RWPE2 (cell line): Measurements from ENCODE around the gene XDH.

Experiments used
- ATAC-seq: fragments of 200-7000 bp; cut with Tn5 transposase; 3 replicates; pipeline ENCODE4 v1.9.1; 2021; ENCODE audit warnings: low read depth
- DNase-seq: peaks from one replicate; pipeline ENCODE4 v3.0.0-alpha.2; 2020; ENCODE audit warnings: low spot score
- H3K27ac ChIP-seq: fragments of 450-650 bp; 2 replicates; pipeline ENCODE4 v1.5.1; 2017; ENCODE audit warnings: mild to moderate bottlenecking; ENCODE audit not compliant: poor library complexity, severe bottlenecking
- H3K27me3 ChIP-seq: fragments of 250-450 bp; sonication (Bioruptor Pico); 2 replicates; pipeline ENCODE4 v1.5.1; 2021; ENCODE audit warnings: mild to moderate bottlenecking, moderate library complexity; ENCODE audit not compliant: insufficient read depth, poor library complexity, severe bottlenecking
- H3K36me3 ChIP-seq: fragments of 250-450 bp; sonication (Bioruptor Pico); 2 replicates; pipeline ENCODE4 v1.5.1; 2020; ENCODE audit warnings: low read depth, mild to moderate bottlenecking, moderate library complexity
- H3K4me1 ChIP-seq: fragments of 250-450 bp; sonication (Bioruptor Pico); 2 replicates; pipeline ENCODE4 v1.5.1; 2021; ENCODE audit warnings: mild to moderate bottlenecking, moderate library complexity; ENCODE audit not compliant: insufficient read depth, poor library complexity, severe bottlenecking
- H3K4me3 ChIP-seq: fragments of 250-450 bp; sonication (Bioruptor Pico); 2 replicates; pipeline ENCODE4 v1.5.1; 2021; ENCODE audit warnings: mild to moderate bottlenecking, moderate library complexity; ENCODE audit not compliant: severe bottlenecking
- H3K9me3 ChIP-seq: fragments of 250-450 bp; sonication (Bioruptor Pico); 2 replicates; pipeline ENCODE4 v1.5.1; 2021; ENCODE audit warnings: mild to moderate bottlenecking, moderate library complexity; ENCODE audit not compliant: severe bottlenecking
- TF ChIP-seq, protein P1 (sequence below): fragments of 450-650 bp; IDR thresholded peaks from one replicate; pipeline ENCODE4 v1.5.1; 2017; ENCODE audit warnings: mild to moderate bottlenecking, moderate library complexity; ENCODE audit not compliant: poor library complexity, severe bottlenecking

The XDH gene

DNA sequence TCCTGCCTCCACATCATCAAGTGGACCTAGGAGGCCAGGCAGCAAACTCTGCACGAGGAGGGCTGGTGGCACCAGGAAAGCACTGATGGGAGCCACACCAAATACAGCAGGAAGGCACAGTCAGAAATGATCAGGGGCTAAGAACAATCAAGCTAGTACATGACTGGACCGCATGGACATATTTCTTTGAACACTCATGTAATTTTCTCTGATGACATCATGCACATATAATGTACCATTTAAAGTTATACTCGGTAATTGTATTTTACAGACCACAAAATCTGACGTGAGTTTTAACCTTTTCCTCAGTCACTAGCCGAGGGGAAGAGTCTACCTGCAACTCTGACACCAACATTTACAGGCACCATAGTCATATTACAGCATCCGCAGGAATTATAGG, 76.7 kb downstream of the XDH start:
- DNase-seq (no peak), ATAC-seq (peak; percentile 86)
- no peak overlapping the region for H3K4me3 ChIP-seq
- peaks cover 30% of the 10 kb centered on the region for H3K36me3 ChIP-seq
- H3K27me3 ChIP-seq, result no peaks in the 10 kb centered on the region
- peaks cover 35% of the 10 kb centered on the region for H3K4me1 ChIP-seq
- TF ChIP-seq, protein P1, sequence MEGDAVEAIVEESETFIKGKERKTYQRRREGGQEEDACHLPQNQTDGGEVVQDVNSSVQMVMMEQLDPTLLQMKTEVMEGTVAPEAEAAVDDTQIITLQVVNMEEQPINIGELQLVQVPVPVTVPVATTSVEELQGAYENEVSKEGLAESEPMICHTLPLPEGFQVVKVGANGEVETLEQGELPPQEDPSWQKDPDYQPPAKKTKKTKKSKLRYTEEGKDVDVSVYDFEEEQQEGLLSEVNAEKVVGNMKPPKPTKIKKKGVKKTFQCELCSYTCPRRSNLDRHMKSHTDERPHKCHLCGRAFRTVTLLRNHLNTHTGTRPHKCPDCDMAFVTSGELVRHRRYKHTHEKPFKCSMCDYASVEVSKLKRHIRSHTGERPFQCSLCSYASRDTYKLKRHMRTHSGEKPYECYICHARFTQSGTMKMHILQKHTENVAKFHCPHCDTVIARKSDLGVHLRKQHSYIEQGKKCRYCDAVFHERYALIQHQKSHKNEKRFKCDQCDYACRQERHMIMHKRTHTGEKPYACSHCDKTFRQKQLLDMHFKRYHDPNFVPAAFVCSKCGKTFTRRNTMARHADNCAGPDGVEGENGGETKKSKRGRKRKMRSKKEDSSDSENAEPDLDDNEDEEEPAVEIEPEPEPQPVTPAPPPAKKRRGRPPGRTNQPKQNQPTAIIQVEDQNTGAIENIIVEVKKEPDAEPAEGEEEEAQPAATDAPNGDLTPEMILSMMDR, result no peak
- peak overlapping the region; percentile 85 for H3K27ac ChIP-seq
- no peaks in the 10 kb centered on the region for H3K9me3 ChIP-seq

DNA sequence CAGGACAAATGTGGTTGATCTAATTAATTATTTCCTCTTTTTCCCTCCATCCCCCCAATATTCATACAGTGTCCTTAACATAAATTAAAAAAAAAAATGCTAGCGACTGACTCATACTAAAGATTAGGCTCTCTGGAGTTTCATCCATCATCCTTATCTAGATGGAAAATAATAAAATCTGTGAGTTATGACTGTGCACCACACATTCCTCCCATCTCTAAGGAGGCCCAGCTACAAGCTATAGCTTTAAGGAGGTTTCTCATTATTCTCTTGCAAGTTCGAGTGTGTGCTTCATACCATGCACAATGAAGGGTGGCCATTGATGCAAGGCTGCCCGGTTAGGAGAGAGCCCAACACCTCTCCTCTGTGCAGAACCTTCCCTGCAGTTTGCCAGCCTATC, 77.3 kb downstream of the XDH start:
- peak overlapping the region; percentile 85 for H3K27ac ChIP-seq
- DNase-seq (no peak), ATAC-seq (no peak)
- no peak overlapping the region for H3K4me3 ChIP-seq
- TF ChIP-seq, protein P1, result no peak
- peaks cover 24% of the 10 kb centered on the region for H3K36me3 ChIP-seq
- H3K4me1 ChIP-seq, result peaks cover 35% of the 10 kb centered on the region
- H3K27me3 ChIP-seq, result no peaks in the 10 kb centered on the region
- no peaks in the 10 kb centered on the region for H3K9me3 ChIP-seq

DNA sequence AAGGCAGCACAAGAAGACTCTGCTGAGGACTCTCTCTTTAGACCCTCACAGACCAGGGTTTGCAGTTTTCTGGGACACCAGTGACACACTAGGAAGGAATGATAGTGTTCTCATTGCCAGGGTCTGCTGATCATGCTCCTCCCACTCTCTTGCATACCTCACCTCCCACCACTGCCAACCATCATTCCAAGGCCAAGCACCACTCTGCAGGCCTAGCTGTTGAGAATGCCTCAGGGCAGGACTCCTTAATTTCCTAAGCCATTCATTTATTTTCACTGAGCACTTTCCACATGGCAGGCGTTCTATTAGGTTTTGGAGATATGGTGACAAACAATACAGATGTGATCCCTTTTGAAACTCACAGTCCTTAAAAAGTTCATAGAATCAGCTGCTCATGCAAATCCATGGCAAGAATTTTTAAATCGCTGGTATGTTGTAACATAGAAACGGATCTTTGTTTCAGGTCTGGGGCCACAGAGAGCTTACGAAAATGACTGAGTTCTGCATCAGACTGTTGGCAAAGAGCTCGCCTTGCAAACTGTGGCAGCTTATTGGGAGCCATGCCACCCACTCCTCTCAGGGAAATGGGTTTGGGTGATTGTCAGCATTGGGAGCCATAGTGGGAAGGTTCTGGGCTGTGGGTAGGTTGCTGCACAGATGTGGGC, 78.5 kb downstream of the XDH start:
- Histone ChIP-seq H3K4me1 (peaks cover 35% of the 10 kb centered on the region), H3K9me3 (no peaks in the 10 kb centered on the region), H3K4me3 (no peak overlapping the region), H3K27me3 (no peaks in the 10 kb centered on the region), H3K36me3 (peaks cover 15% of the 10 kb centered on the region), H3K27ac (peak overlapping the region; percentile 85)
- TF ChIP-seq, protein P1, result no peak
- DNase-seq (no peak), ATAC-seq (no peak)

DNA sequence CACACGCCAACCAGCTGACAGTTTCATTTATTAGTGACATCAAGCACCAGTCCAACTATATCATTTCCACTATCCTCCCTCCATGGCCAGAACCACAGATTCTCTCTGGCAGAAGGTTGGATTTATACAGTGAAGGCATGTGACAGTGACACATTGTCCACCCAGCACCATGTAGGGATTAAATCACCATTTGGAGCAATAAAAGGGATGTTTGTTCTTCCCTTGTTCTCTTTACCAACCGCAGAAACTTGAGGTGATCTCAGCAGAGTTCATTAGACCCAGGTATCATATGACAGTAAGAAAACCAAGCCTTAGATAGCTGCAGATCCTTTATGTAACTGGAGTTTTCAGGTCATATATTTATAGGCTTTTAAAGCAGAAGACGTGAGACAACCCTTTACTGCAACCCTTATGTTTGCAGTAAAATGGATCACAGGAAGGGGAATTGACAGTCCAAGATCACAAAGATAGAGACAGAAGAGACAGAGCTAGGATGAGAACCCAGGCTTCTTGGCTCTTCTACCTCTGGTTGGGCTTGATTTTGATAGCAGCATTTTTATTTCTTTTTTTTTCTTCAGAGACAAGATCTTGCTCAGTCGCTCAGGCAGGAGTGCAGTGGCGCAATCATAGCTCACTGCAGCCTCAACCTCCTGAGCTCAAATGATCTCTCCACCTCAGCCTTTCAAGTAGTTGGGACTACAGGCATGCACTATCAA, 80.1 kb downstream of the XDH start:
- H3K4me3 ChIP-seq, result no peak overlapping the region
- TF ChIP-seq, protein P1, result no peak
- no peaks in the 10 kb centered on the region for H3K9me3 ChIP-seq
- H3K36me3 ChIP-seq, result peaks cover 9% of the 10 kb centered on the region
- ATAC-seq, result peak; percentile 37
- peak overlapping the region; percentile 85 for H3K27ac ChIP-seq
- H3K4me1 ChIP-seq, result peaks cover 35% of the 10 kb centered on the region
- H3K27me3 ChIP-seq, result no peaks in the 10 kb centered on the region
- no peak for DNase-seq
